Activated T-helper 1 cell treated with Interleukin-2 at 50 U/mL for 16 hours (primary cell): ENCODE measurements around the gene FAM53A.
"Not testable (repeated sequence)": the region's sequence is repeated elsewhere in the genome, so short reads cannot be mapped to it uniquely, and the experiment has no call there.

ENCODE experiments used
- DNase-seq: peaks from one replicate; pipeline ENCODE4 v3.0.0-alpha.2; 2020; ENCODE audit warnings: low read depth

FAM53A gene

GRCh38 chr4:1622238-1622637 is 61.9 kb downstream of the FAM53A start:
- no peak for DNase-seq

DNA sequence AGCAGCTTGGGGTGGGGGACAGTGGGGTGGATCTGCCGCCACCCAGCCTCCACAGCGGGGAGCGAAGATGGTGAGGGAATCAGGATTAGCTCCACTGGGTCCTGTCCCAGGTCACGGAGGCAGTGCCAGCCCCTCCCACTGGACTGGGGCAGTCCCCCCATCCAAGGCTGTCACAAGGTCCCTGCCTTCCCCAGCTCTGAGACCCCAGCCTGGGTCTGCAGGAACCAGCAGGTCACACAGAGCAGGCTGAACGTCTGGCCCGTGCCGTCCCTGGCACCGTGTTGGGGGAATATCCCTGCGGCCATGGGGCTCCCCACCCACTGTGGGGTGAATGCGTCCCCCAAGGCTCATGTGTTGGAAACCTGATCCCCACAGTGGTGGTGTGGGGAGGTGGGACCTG is 62.6 kb downstream of the FAM53A start:
- DNase-seq, result no peak

DNA sequence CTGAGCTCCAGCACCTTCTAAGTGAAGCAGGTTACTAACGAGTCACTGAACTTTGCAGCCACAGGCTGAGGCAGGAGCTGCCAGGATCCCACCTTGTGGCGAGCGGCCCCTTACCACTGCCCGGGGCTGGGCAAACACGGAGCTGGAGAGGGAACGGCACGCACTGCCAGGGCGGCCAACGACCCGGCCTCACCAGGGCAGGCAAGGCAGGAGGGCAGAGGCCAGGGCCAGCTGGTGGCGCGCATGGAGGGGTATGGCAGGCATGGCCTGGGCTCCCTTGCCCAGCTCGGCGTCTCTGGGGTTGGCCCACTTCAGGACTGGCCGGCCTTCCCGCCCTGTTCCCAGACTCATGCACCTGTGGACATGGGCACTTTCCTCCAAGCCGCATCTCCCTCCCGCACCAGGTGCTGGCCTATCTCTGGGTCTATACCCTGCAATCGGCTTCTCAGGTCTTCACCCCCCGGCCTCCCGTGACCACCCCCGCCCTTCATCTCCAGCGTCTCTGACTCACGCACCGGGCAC is 64.9 kb downstream of the FAM53A start:
- DNase-seq, result no peak

DNA sequence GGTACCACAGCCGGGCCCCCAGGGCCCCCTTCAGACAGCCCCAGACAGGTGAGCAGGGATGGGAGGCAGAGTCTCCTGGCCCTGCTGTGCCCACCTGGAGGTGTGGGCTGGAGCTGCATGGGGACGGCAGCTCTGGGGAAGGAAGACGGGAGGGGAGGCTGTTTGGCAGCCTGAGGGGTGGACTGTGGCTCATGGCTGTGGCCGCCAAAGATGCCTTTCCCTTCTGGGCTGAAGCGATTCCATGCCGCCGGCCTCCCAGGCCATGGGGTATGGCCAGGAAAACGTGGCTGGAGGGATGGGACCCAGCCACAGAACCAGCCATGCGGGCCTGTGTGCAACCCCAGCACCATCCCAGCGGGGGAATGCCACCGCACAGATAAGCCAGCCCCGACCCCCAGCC is 65.7 kb downstream of the FAM53A start:
- no peak for DNase-seq

GRCh38 chr4:1616557-1616930 is 67.6 kb downstream of the FAM53A start:
- DNase-seq, result no peak

DNA sequence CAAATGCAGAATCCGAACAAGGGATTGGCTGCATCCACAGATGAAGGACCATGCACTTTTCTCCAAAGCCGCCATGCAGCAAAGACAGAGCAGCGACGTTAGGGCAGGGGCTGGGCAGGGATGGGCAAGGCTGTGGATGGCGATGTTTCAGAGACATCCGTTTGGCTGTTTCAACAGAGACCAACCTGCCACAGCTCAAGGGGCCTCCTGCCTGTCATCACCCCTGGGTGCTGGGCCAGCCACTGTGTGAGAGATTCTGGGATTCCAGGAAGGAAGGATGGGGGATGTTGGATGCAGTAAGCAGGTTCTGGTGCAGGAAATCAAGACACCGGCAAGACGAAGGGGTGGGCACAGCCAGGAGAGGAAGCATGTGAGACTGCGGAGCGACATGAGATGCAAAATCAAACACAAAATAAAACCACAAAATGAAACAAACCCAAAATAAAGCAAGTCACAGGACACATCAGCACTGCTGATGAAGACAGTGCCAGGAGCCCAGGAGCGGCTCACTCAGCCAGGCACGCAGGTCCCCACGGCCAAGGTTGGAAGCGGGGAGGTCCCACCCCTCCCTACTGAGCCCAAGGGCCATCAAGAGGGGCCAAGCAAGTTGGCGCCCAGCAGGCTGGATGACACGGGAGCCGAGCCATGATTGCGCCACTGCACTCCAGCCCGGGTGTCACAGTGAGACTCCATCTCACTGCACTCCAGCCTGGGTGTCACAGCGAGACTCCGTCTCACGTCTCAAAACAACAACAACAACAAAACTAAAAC is 68.1 kb downstream of the FAM53A start:
- no peak for DNase-seq

DNA sequence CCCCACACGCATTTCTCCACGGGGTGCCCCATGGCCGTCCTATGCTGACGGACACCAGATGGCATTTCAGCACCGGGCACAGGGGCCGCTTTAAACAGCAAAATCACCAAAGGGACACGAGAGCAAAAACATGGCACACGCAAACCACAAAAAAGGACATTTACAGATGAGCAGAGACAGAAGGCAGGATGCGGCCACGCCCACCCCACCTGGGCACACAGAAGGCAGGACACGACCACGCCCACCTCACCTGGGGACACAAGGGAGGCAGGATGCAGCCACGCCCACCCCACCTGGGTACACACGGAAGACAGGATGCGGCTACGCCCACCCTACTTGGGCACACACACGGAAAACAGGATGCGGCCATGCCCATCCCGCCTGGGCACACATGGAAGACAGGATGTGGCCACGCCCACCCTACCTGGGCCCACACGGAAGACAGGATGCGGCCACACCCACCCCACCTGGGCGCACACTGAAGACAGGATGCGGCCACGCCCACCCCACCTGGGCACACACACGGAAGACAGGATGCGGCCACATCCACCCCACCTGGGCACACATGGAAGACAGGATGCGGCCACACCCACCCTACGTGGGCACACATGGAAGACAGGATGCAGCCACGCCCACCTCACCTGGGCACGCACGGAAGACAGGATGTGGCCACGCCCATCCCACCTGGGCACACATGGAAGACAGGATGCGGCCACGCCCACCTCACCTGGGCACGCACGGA is 69.1 kb downstream of the FAM53A start:
- DNase-seq, result no peak

GRCh38 chr4:1614502-1614853 is 69.6 kb downstream of the FAM53A start:
- no peak for DNase-seq

DNA sequence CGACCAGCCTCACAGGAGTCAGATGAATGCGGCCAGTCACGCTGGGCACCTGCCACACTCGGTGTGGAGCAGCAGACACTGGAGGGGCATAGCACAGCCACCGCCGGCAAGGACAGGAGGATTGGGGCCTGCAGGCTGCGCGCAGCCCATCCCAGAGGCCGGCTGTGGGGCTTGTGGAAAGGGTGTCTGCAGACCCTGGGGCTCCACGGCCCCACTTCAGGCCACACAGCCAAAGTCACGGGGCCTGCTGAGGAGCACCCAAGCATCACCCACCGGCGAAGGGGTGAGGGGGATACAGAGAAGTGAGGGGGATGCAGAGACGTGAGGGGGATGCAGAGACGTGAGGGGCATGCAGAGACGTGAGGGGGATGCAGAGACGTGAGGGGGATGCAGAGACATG is 70.1 kb downstream of the FAM53A start:
- no peak for DNase-seq

DNA sequence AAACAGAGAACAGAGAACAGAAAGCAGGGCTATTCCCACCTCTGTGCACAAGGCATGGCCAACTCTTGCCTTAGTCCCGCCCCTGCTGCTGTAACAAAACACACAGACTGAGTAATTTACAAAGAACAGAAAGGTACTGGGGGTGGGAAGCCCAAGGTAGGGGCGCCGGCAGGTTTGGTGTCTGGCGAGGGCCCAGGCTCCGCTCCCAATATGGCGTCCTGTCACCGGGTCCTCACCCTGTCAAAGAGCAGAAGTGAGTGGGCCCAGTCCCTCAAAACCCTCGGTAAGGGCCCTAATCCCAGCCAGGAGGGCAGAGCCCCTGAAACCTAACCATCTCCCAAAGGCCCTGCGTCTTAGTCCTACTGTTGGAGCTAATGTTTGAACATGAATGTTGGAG is 71.0 kb downstream of the FAM53A start:
- DNase-seq, result no peak

DNA sequence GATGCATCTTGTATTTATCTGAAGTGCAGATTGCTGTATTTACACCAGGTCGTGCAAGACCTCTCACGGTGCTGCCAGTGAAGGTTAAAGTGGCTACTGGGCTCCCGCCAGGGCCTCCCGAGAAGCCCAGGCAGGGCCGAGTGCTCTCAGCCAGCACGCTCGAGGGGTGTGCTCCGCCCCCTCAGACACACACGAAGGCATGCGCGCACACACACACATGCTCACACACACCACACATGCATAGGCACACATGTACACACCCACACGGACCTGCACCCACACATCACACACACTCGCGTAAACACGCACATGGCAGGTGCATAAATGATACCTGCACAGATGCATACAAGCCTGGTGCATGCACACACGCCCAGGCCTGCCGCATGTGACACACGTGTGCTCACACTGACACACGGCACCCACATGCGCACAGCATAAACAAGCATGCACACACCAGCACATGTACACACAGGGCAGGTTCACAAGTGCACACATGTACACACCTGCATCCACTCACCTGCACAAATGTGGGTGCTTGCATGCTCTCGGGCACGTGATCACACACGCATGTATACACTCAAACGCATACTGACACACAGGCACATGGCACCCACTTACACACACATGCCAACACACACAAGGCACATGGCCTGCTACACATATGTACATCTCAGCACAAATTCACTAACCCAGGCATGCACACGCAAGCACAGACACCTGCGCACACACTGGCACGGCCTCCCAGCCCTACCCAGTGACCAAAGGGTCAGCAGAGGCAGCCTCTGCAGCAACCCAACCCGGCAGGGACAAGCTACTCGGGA is 71.6 kb downstream of the FAM53A start:
- no peak for DNase-seq

- DNase-seq, result no peak
Observed at GRCh38 chr4:1611501-1611870, 72.6 kb downstream of the FAM53A start.

DNA sequence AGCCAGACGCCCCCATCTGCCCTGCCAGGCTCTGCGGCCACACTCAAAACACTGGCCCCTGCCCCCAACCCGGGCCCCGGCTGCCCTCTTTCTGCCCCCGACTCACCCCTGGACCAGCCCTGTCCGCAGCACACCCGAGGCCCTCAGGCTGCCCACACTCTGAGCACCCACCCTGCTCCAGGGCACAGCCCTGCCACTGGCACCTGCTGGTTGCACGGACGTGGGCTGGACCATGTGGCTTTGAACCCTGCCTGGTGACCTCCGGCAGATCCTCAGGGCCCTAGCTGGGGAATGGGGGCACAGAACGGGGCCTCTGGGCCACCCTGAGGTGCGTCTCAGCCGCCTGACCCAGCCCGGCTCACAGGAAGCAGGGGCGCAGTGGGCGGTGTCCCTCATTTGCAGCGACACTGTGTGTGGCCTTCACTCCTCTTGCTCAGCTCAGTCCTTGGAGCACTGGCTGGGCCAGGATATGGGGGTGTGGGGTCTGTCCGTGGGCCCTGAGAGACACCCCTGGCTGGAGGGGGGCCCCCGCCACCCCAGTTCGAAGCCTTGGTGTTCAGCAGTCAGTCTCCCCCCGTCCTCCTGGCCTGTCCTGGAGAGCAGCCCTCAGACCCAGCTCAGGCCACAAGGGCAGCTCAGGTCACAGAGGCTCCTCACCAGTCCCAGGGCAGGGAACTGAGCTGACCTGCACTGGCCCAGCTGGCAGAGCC is 73.2 kb downstream of the FAM53A start:
- DNase-seq, result no peak

DNA sequence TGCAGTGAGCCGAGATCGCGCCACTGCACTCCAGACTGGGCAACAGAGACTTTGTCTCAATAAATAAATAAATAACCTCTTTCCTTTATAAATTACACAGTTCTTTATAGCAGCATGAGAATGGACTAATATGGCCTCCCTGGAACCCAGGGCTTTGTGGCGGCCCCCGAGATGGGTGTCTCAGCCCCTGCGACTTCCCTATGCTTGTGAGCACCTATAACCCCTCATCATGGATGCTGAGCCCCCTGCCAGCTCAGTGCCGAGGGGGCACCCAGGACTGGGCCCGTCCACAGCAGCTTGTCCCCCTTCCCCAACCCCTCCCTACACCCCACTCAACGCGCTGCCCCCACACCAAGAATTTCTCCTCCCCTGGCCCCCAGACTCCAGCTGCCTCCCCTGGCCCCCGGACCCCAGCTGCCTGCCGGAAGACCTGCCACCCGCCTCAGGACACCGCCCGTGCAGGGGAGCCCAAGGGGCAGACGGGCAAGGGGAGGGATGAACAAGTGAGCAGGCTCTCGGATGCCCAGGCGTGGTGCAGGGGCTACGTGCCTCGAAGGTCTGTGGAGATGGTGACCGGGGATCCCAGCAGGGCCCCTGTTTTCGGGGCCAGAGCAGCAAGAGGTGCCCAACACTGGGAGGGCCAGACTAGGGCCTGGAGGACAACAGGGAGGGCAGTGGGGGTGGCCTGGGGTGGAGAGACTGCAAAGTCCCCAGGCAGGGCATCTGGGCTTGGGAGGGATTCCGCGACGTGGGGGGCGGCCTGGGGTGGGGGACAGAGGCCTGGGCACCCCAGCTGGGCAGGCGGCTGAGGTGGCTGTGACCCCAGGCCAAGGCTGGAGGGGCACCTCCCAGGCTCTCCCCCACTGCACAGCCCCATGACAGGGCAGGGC is 74.0 kb downstream of the FAM53A start:
- DNase-seq, result no peak

GRCh38 chr4:1608821-1609500 is 75.2 kb downstream of the FAM53A start:
- no peak for DNase-seq

GRCh38 chr4:1608196-1608820 is 75.8 kb downstream of the FAM53A start:
- no peak for DNase-seq

- DNase-seq, result not testable (repeated sequence)
Observed at GRCh38 chr4:1607436-1608195, 76.5 kb downstream of the FAM53A start.

- DNase-seq, result no peak
Observed at GRCh38 chr4:1604706-1605205, 79.4 kb downstream of the FAM53A start.

GRCh38 chr4:1604181-1604705 is 79.9 kb downstream of the FAM53A start:
- no peak for DNase-seq
